ENCODE data around the gene SLAIN1. TPM values are rescaled to one million over a fixed set of nuclear protein-coding genes. Genes with fewer than 3 reads are reported as not detected.

The SLAIN1 gene
- total and polyA plus RNA-seq, 2 of the 4 experiments (the other 2 are of a cell fraction), result 0.29 to 0.36 TPM

GRCh38 chr13:77749344-77749880 is 51.9 kb downstream of the SLAIN1 start:
- H2BK5ac ChIP-seq (ENCODE audit: low read depth, low read length, poor library complexity, severe bottlenecking), result no peak overlapping the region
- no CpG with 5 or more reads among the region's 2 CpGs for WGBS, 2 experiments (ENCODE audit: extremely low coverage in 2 of 2, insufficient read length in 1 of 2)
- intact Hi-C loops (cut with micrococcal nuclease), result no loop called here
- H4K5ac ChIP-seq (ENCODE audit: low read depth, low read length), result no peak overlapping the region
- no peak overlapping the region for H4K91ac ChIP-seq (ENCODE audit: insufficient read depth, low read depth, low read length)
- H3K27me3 ChIP-seq (ENCODE audit: control insufficient read depth, insufficient read depth, low read length), result no peaks in the 10 kb centered on the region; the same call in 1 of the 2 replicates
- no peak overlapping the region for H4K8ac ChIP-seq (ENCODE audit: low read depth in 2 of 2, low read length in 2 of 2)
- H3K9ac ChIP-seq (ENCODE audit: low read depth, low read length), result no peak overlapping the region
- no peak overlapping the region for H2BK20ac ChIP-seq (ENCODE audit: low read depth, low read length)
- H3K4ac ChIP-seq (ENCODE audit: low read depth, low read length), result no peak overlapping the region
- no peak overlapping the region for H2AK9ac ChIP-seq (replicated peaks; ENCODE audit: low read depth, low read length, poor library complexity)
- H3K4me1 ChIP-seq (ENCODE audit: control insufficient read depth, insufficient read depth, low read length), result no peaks in the 10 kb centered on the region
- no peaks in the 10 kb centered on the region for H4K20me1 ChIP-seq (ENCODE audit: insufficient read depth, low read length)
- dilution Hi-C loops (cut with HindIII; ENCODE audit: low sequenced_read_pairs, unreplicated experiment), result no loop called here
- no peak for DNase-seq
- in situ Hi-C loops (cut with MboI; ENCODE audit: low sequenced_read_pairs), result no loop called here
- no peaks in the 10 kb centered on the region for H3K36me3 ChIP-seq (ENCODE audit: control insufficient read depth, insufficient read depth, low read length)
- H3K79me1 ChIP-seq (ENCODE audit: low read depth in 1 of 2, low read length in 2 of 2), result no peaks in the 10 kb centered on the region
- no TSS peak for BruUV-seq (replicated peaks)
- no peak for TF ChIP-seq BHLHE40 (IDR thresholded peaks at IDR 0.05; ENCODE audit: low read depth, low read length)
- no peak for TF ChIP-seq ELK1 (IDR thresholded peaks at IDR 0.05; ENCODE audit: borderline replicate concordance, low read depth, low read length)
- no peak for TF ChIP-seq RCOR1 (IDR thresholded peaks at IDR 0.05; ENCODE audit: insufficient replicate concordance, low read length)
- TF ChIP-seq FOS (IDR thresholded peaks at IDR 0.05; ENCODE audit: low read depth, low read length), result no peak
- no peak for TF ChIP-seq RAD21 (IDR thresholded peaks at IDR 0.05; ENCODE audit: low read length)
- TF ChIP-seq RFX5 (IDR thresholded peaks at IDR 0.05; ENCODE audit: low read depth, low read length), result no peak
- TF ChIP-seq MAFK (IDR thresholded peaks at IDR 0.05; ENCODE audit: low read depth, low read length), result no peak
- no peak for TF ChIP-seq MXI1 (IDR thresholded peaks at IDR 0.05; ENCODE audit: borderline replicate concordance, low read depth, low read length)
- TF ChIP-seq NFE2L2 (IDR thresholded peaks at IDR 0.05; ENCODE audit: low read depth, low read length), result no peak
- TF ChIP-seq USF2 (IDR thresholded peaks at IDR 0.05; ENCODE audit: low read depth, low read length), result no peak
- TF ChIP-seq CHD1 (IDR thresholded peaks at IDR 0.05; ENCODE audit: low read depth, low read length), result no peak
- no peak for TF ChIP-seq POLR2A (IDR thresholded peaks at IDR 0.05; ENCODE audit: low read depth, low read length)
- no peak for TF ChIP-seq CEBPB (IDR thresholded peaks at IDR 0.05; ENCODE audit: low read depth, low read length)
- TF ChIP-seq CTCF (conservative IDR thresholded peaks at IDR 0.05; ENCODE audit: low read depth, low read length), result no peak
- no peak for TF ChIP-seq MAZ (IDR thresholded peaks at IDR 0.05; ENCODE audit: borderline replicate concordance, low read depth, low read length)
- H3K23ac ChIP-seq (ENCODE audit: low read depth, low read length), result no peak overlapping the region
- no peak overlapping the region for H2AK5ac ChIP-seq (ENCODE audit: low read depth, low read length)
- H3K4me3 ChIP-seq (ENCODE audit: insufficient read depth, low read depth, low read length), result no peak overlapping the region
- no peak overlapping the region for H2AFZ ChIP-seq (replicated peaks; ENCODE audit: low read length, poor library complexity)
- H3K56ac ChIP-seq (ENCODE audit: extremely low read depth, insufficient read depth, low read length), result no peak overlapping the region
- H3K9me3 ChIP-seq (ENCODE audit: control insufficient read depth, insufficient read depth, low read length), result no peaks in the 10 kb centered on the region
- no peak overlapping the region for H3K27ac ChIP-seq (ENCODE audit: insufficient read depth, low read length)
- ATAC-seq (ENCODE audit: low read depth), result no peak
- ChIA-PET CTCF (no interaction called here), POLR2A (ENCODE audit: unreplicated experiment) (no interaction called here)
- no peak overlapping the region for H3K18ac ChIP-seq (ENCODE audit: low read depth, low read length)
- no peak overlapping the region for H3K14ac ChIP-seq (replicated peaks; ENCODE audit: low read depth, low read length)
- no peaks in the 10 kb centered on the region for H3K9me1 ChIP-seq (ENCODE audit: insufficient read depth, low read length)
- no peak overlapping the region for H2BK120ac ChIP-seq (ENCODE audit: low read depth, low read length)
- no peak overlapping the region for H3K4me2 ChIP-seq (ENCODE audit: low read depth, low read length)
- H2BK15ac ChIP-seq (ENCODE audit: low read depth, low read length), result no peak overlapping the region
